Stimulated activated naive B cell treated with anti-CD40 and anti-IgM and Interleukin-4, amounts not matched to agents 10 μg/mL and 1 μg/mL and 100 μg/mL, for 72 hours (primary cell): ENCODE data around the gene MYH14.
A peak's percentile ranks its signal among the peaks of the same experiment; 100 is the strongest.

ENCODE experiments used
- ATAC-seq, 2 donors: fragments of 150-1000 bp; cut with Tn5 transposase; replicated peaks; 2 replicates each; pipeline ENCODE4 v1.10.0; 2021; ENCODE audit warnings: moderate library complexity in 1 of 2
- DNase-seq: peaks from one replicate; pipeline ENCODE4 v3.0.0; 2021
- H3K27ac Mint-ChIP-seq: one replicate; pipeline ENCODE4 v1.8.0; 2022; ENCODE audit warnings: mild to moderate bottlenecking, mixed read lengths
- H3K27me3 Mint-ChIP-seq, 2 donors: one replicate each; pipeline ENCODE4 v1.8.0; 2022; ENCODE audit warnings: mixed read lengths in 2 of 2
- H3K36me3 Mint-ChIP-seq, 2 donors: one replicate each; pipeline ENCODE4 v1.8.0; 2022; ENCODE audit warnings: mixed read lengths in 2 of 2, mild to moderate bottlenecking in 1 of 2
- H3K4me1 Mint-ChIP-seq, 2 donors: one replicate each; pipeline ENCODE4 v1.8.0; 2022; ENCODE audit warnings: mixed read lengths in 2 of 2, mild to moderate bottlenecking in 1 of 2
- H3K4me3 Mint-ChIP-seq, 2 donors: one replicate each; pipeline ENCODE4 v1.8.0; 2022; ENCODE audit warnings: mild to moderate bottlenecking in 2 of 2, mixed read lengths in 2 of 2, moderate library complexity in 1 of 2
- H3K9me3 Mint-ChIP-seq, 2 donors: one replicate each; pipeline ENCODE4 v1.8.0; 2022; ENCODE audit warnings: mixed read lengths in 2 of 2, mild to moderate bottlenecking in 1 of 2

The MYH14 gene

DNA sequence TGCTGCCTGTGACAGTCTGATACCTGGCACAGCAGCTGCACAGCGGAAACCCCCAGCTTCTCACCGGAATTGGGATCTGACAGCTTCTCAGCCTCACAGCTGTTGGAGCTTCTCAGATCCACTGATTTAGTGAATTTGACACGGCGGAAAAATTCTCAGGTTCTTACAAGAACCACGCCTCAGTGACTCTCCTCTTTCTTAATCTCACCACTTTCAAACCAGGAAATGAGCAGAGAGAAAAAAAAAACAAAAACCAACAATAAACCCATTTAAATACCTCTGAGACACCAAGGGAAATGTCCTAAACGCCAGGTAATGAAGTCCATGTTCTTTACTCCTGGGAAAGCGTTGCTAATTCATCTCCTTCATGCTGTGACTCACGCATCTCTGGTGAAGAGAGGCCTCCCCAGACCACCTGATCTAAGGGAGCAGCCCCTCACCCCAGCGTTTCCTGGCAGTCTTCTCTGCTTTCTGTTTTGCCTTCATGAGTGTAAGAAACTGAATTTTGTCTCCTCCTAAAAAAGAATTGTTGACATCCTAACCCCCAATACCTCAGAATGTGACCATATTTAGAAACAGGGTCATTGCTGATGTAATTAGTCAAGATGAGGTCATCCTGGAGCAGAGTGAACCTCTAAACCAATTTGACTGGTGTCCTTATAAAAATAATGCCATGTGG is 24.4 kb upstream of the MYH14 start:
- H3K36me3 Mint-ChIP-seq = no peaks in the 10 kb centered on the region
- no peak for DNase-seq
- H3K4me3 Mint-ChIP-seq = no peak overlapping the region
- no peaks in the 10 kb centered on the region for H3K4me1 Mint-ChIP-seq
- H3K27me3 Mint-ChIP-seq = peaks cover 10 to 11% of the 10 kb centered on the region in 2 donors
- H3K9me3 Mint-ChIP-seq = peaks cover 0 to 2% of the 10 kb centered on the region in 2 donors
- no peak overlapping the region for H3K27ac Mint-ChIP-seq
- no peak for ATAC-seq

DNA sequence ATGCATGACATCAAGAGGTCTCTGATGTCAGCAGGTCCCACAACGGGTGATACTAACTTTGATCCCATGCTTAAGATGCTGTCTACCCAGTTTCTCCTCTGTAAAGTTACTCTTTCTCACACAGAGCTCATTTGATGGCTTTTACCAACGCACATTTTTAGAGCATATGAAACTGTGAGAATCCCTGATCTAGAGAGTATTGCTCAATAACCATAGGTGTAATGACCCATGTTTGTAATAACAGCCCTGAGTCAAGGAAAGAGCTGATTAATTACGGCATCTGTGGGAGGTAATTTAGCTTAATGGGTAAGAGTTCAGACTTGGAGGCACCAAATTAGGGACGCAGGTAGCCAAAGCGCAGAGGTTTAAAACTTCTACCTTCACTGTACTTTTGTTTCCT is 22.3 kb upstream of the MYH14 start:
- no peaks in the 10 kb centered on the region for H3K36me3 Mint-ChIP-seq
- no peaks in the 10 kb centered on the region for H3K9me3 Mint-ChIP-seq
- ATAC-seq (no peak), DNase-seq (no peak)
- H3K4me3 Mint-ChIP-seq = no peak overlapping the region
- H3K4me1 Mint-ChIP-seq = no peaks in the 10 kb centered on the region
- H3K27me3 Mint-ChIP-seq = peaks cover 5 to 10% of the 10 kb centered on the region in 2 donors
- no peak overlapping the region for H3K27ac Mint-ChIP-seq

DNA sequence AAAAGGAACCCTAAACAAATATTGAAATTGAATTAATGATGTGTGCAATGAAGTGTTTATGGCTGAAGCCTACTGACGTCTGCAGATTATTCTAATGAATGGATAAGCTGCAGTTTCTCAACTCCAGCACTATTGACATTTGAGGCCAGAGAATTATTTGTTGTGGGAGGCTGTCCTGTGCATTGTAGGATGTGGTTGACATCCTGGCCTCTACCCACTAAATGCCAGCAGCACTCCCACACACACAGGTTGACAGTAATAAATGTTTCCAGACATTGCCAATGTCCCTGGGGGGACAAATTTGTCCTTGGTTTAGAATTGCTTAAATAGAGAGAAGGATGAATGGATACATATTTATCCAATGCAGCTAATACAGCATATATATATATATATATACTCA is 19.2 kb upstream of the MYH14 start:
- Mint-ChIP-seq H3K4me1 (no peaks in the 10 kb centered on the region), H3K27ac (no peak overlapping the region), H3K27me3 (peaks cover 9 to 17% of the 10 kb centered on the region in 2 donors), H3K9me3 (peaks cover 2 to 4% of the 10 kb centered on the region in 2 donors), H3K4me3 (no peak overlapping the region), H3K36me3 (no peaks in the 10 kb centered on the region)
- no peak for ATAC-seq
- no peak for DNase-seq

DNA sequence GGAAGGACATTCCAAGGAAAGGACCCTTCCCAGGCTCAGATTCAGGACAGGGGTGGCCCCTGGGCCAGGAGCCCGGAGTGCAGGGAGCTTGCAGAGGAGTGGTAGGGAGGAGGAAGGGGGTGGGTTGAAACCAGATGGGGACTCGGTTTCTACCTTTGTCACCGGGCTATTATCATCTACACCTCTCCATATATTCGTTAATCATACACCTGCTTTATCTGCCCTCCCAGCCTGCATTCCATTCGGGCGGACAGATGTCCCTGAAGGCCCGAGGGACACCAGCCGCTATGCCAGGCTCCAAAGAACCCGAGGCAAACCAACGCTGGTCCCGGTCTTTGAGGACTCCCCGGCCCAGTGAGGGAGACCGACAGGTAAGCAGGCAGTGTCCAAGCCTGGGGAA is 15.5 kb upstream of the MYH14 start:
- no peak for DNase-seq
- Mint-ChIP-seq H3K27ac (no peak overlapping the region), H3K9me3 (peaks cover 2 to 4% of the 10 kb centered on the region in 2 donors), H3K4me1 (peaks cover 0 to 3% of the 10 kb centered on the region in 2 donors), H3K4me3 (no peak overlapping the region), H3K36me3 (no peaks in the 10 kb centered on the region), H3K27me3 (peaks cover 17 to 24% of the 10 kb centered on the region in 2 donors)
- ATAC-seq = no peak

DNA sequence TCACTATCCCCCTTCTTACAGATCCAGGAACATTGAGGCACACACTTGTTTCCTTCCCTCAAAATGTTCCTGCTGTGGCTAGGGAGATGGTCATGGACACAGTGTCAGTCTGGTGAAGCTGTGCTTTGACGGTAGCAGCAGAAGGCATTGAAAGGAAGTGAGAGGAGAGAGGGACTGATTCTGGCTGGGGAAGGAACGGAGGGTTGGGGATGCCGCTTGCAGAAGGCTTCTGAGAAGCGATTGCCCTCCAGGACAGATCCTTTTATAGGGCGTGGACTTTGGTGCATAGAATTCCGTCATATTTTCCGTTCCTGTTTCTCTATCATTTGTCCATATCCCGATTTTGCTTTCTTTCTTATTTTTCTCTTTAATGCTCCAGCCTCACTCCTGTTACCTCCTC is 14.1 kb upstream of the MYH14 start:
- H3K27ac Mint-ChIP-seq = no peak overlapping the region
- no peak for ATAC-seq
- H3K4me1 Mint-ChIP-seq = peaks cover 0 to 3% of the 10 kb centered on the region in 2 donors
- peaks cover 20 to 24% of the 10 kb centered on the region in 2 donors for H3K27me3 Mint-ChIP-seq
- no peak overlapping the region for H3K4me3 Mint-ChIP-seq
- peaks cover 2 to 4% of the 10 kb centered on the region in 2 donors for H3K9me3 Mint-ChIP-seq
- no peaks in the 10 kb centered on the region for H3K36me3 Mint-ChIP-seq
- no peak for DNase-seq

DNA sequence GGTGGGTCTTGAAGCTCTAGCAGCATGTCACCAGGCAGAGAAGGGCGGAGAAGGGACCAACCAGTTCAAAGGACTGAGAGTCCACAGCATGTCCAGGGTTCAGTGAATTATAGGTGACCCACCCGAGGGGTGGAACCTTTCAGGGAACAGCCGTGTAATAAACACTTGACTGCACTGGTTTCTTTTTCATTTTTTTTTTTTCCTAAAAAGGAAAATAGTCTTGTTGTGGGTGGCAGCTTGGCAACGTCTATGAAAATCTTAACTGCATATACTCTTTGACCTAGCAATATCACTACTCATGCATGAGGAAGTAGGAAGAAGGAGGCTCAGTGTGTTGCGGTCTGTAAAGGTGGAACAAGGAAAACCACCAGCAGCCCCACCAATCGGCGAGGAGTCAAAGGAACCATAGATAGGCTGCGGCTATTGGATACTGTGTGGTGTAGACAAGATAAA is 13.0 kb upstream of the MYH14 start:
- DNase-seq = no peak
- H3K9me3 Mint-ChIP-seq = peaks cover 2 to 4% of the 10 kb centered on the region in 2 donors
- peaks cover 0 to 3% of the 10 kb centered on the region in 2 donors for H3K4me1 Mint-ChIP-seq
- H3K27me3 Mint-ChIP-seq = peaks cover 23 to 24% of the 10 kb centered on the region in 2 donors
- no peak overlapping the region for H3K27ac Mint-ChIP-seq
- no peaks in the 10 kb centered on the region for H3K36me3 Mint-ChIP-seq
- H3K4me3 Mint-ChIP-seq = no peak overlapping the region
- ATAC-seq = peak; percentile 80 to 81

DNA sequence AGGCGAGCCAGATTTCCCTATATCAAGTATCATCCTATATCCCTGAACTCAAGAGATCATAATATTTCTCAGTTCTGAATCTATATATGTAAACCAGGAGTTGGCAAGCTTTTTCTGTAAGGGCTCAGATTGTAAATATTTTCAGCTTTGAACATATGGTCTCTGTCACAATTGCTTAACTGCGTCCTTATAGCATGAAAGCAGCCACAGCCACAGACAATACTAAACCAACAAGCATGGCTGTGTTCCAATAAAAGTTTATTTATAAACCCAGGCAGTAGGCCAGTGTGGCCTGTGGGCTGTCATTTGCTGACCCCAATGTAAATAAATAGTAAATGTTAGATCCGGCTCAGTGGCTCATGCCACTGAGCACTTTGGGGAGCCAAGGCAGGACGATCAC is 12.2 kb upstream of the MYH14 start:
- no peak for DNase-seq
- Mint-ChIP-seq H3K36me3 (no peaks in the 10 kb centered on the region), H3K27ac (no peak overlapping the region), H3K27me3 (peaks cover 28 to 30% of the 10 kb centered on the region in 2 donors), H3K9me3 (peaks cover 2 to 3% of the 10 kb centered on the region in 2 donors), H3K4me3 (no peak overlapping the region), H3K4me1 (peaks cover 0 to 3% of the 10 kb centered on the region in 2 donors)
- ATAC-seq = no peak

DNA sequence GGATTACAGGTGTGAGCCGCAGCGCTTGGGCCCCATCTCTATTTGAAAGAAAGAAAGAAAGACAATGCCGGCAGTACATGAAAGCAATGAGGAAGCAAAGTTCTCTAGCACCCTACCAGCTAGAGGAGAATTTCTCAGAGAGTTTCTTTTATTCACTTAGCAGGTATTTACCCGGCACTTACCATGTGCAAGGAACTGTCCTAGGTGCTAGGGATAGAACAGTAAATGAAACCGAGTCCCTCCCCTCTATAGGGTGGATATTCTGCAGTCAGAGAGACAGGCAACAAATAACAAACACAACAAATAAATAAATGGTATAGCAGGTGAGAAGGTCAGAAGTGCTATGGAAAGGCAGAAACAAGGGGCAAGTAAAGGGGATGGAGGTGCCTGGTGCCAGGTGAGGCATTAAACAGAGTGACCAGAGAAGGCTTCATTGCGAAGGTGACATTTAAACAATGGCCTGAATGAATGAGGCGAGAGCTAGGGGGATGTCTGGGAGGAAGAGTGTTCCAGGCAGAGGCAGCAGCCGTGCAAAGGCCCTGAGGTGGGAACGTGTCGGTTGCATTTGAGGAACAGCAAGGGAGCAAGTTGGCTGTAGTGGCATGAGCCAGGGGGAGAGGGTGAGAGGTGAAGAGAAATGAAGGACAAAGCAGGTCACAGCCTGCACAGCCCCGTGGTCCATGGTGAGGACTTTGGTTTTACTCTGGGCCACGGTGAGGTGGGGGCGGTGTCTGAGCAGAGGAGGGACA is 10.8 kb upstream of the MYH14 start:
- Mint-ChIP-seq H3K27me3 (peaks cover 39 to 43% of the 10 kb centered on the region in 2 donors), H3K36me3 (no peaks in the 10 kb centered on the region), H3K9me3 (no peaks in the 10 kb centered on the region), H3K4me1 (peaks cover 0 to 3% of the 10 kb centered on the region in 2 donors), H3K27ac (no peak overlapping the region), H3K4me3 (no peak overlapping the region)
- no peak for ATAC-seq
- DNase-seq = no peak

DNA sequence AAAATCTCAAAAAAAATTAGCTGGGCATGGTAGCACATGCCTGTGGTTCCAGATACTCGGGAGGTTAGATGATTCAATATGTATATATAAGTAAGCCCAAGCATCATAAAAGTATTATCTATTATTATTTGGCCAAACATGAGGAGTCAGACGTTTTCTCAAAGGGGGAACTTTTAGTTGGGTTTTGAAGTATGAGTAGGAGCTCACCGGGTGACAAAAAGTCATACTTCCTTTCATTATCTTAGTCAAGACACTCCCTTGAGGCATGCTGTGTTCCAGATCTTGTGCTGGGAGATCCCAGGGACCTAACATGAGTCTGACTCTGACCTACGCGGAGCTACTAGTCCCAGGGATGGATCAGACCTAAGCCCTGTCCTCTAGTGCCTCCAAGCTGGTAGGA is 8.2 kb upstream of the MYH14 start:
- peaks cover 27 to 46% of the 10 kb centered on the region in 2 donors for H3K27me3 Mint-ChIP-seq
- ATAC-seq = no peak
- peaks cover 0 to 3% of the 10 kb centered on the region in 2 donors for H3K4me1 Mint-ChIP-seq
- H3K36me3 Mint-ChIP-seq = no peaks in the 10 kb centered on the region
- no peak overlapping the region for H3K4me3 Mint-ChIP-seq
- no peak overlapping the region for H3K27ac Mint-ChIP-seq
- no peaks in the 10 kb centered on the region for H3K9me3 Mint-ChIP-seq
- no peak for DNase-seq

DNA sequence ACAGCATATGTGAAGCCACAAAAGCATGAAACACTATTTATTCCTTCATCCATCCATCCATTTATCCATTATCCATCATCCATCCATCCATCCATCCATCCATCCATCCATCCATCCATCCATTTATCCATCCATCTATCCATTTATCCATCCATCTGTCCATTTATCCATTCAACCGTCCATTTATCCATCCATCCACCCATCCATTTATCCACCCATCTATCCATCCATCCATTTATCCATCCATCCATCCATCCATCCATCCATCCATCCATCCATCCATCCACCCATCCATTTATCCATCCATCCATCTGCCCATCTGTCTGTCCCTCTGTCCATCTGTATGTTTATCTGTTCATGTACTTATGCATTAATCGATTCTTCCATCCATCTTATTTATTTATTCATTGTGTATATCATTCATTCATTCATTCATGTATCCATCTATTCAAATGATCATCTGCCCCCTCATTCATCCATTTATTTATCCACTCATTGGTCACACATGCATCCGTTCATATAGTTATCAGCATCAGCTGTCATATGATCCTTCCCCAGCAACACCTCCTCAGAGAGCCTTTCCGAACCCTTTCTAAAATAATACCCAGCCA is 7.0 kb upstream of the MYH14 start:
- no peaks in the 10 kb centered on the region for H3K4me1 Mint-ChIP-seq
- DNase-seq (no peak), ATAC-seq (no peak)
- peaks cover 26 to 53% of the 10 kb centered on the region in 2 donors for H3K27me3 Mint-ChIP-seq
- H3K9me3 Mint-ChIP-seq = no peaks in the 10 kb centered on the region
- no peak overlapping the region for H3K27ac Mint-ChIP-seq
- no peak overlapping the region for H3K4me3 Mint-ChIP-seq
- H3K36me3 Mint-ChIP-seq = no peaks in the 10 kb centered on the region

DNA sequence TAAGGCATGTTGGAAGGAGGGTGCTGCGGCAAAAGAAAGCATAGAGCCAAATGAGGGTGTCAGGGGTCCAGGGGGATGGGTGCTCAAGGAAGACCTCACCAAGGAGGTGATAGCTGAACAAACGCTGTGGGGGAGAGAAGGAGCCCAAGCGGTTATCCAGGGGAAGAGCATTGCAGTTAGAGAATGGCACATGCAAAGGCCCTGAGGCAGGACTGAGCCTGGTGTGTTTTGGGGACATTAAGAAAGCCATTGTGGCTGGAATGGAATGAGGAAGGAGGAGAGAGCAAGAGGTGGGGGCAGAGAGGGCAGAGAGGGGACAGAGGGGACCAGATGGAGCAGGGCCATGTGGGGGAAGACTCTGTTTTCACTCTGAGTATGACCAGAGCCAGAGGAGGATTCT is 6.1 kb upstream of the MYH14 start:
- Mint-ChIP-seq H3K27me3 (peaks cover 34 to 58% of the 10 kb centered on the region in 2 donors), H3K36me3 (peaks cover 2 to 5% of the 10 kb centered on the region in 2 donors), H3K27ac (no peak overlapping the region), H3K4me3 (no peak overlapping the region), H3K9me3 (no peaks in the 10 kb centered on the region), H3K4me1 (no peaks in the 10 kb centered on the region)
- ATAC-seq (no peak), DNase-seq (no peak)

DNA sequence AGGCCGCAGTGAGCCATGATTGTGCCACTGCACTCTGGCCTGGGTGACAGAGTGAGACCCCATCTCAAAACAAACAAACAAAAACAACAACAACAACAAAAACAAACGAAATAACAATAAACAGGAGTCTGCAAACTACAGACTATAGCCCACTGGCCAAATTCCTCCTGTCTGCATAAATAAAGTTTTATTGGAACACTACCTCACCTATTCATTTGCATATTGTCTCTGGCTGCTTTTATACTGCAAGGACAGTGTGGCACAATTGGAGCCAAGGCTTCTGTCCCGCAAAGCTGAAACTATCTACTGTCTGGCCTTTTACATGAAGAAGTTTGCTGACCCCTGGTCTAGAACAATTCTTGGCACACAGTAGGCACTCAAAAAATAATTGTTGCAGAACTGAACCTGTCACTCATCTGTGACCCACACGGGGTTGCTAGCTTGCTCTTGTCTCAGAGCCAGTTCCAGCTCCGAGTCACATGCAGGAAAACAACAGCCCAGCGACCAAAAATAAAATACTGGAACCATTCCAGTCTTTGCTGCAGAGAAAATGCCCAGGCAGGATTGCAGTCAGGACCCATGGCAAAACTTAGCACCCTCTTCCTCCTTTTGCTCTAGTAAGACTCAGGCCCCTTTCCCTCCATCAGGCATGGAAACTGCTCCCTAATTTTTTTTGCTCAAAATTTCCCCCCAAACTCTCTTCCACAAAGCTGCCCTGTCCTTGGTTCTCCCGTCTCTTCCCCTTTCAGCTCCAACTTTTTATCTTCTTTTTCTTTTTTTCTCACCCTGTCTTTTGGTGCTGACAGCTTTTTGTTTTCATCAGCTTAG is 4.8 kb upstream of the MYH14 start:
- H3K36me3 Mint-ChIP-seq = peaks cover 2 to 5% of the 10 kb centered on the region in 2 donors
- H3K4me1 Mint-ChIP-seq = no peaks in the 10 kb centered on the region
- ATAC-seq = no peak
- H3K27ac Mint-ChIP-seq = no peak overlapping the region
- H3K4me3 Mint-ChIP-seq = no peak overlapping the region
- H3K9me3 Mint-ChIP-seq = no peaks in the 10 kb centered on the region
- H3K27me3 Mint-ChIP-seq = peaks cover 31 to 54% of the 10 kb centered on the region in 2 donors
- DNase-seq = no peak

DNA sequence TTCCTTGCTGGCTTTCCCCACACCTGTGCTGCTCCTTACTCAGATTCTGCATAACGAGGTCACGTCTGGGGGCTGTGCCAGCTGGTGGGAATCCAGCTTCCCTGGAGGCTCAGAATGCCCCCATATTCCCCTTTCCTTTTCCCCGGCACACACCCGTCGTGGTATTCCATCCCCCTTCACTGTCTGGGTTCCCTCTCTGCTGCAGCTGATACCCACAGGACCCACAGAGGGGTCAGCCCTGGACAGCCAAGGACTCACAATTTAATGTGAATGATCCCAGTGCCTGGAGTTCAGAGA is 4.2 kb upstream of the MYH14 start:
- H3K27ac Mint-ChIP-seq = no peak overlapping the region
- H3K27me3 Mint-ChIP-seq = peaks cover 31 to 60% of the 10 kb centered on the region in 2 donors
- no peaks in the 10 kb centered on the region for H3K9me3 Mint-ChIP-seq
- ATAC-seq = no peak
- H3K36me3 Mint-ChIP-seq = peaks cover 2 to 5% of the 10 kb centered on the region in 2 donors
- no peak overlapping the region for H3K4me3 Mint-ChIP-seq
- H3K4me1 Mint-ChIP-seq = no peaks in the 10 kb centered on the region
- DNase-seq = no peak

DNA sequence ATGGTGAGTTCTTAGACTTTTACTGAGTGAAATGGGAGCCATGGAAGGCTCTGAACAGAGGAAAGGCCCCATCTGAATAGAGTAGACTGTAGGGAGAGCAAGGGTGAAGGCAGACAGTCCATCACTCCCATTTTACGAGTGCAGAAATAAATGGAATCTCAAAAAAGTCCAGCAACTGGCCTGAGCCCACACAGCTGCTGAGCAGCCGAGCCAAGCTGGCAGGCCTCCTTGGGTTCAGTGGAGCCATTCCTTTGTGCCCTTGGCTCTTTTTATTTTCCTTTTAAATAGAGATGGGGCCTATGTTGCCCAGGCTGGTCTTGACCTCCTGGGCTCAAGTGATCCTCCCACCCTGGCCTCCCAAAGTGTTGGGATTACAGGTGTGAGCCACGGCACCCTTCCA is 1.0 kb upstream of the MYH14 start:
- peaks cover 2 to 5% of the 10 kb centered on the region in 2 donors for H3K36me3 Mint-ChIP-seq
- H3K9me3 Mint-ChIP-seq = no peaks in the 10 kb centered on the region

More for the DNA sequence above, 1.0 kb upstream of the MYH14 start:
- H3K4me1 Mint-ChIP-seq = peaks cover 0 to 6% of the 10 kb centered on the region in 2 donors
- ATAC-seq = no peak
- no peak overlapping the region for H3K4me3 Mint-ChIP-seq
- no peak overlapping the region for H3K27ac Mint-ChIP-seq
- peaks cover 32 to 71% of the 10 kb centered on the region in 2 donors for H3K27me3 Mint-ChIP-seq
- no peak for DNase-seq
